Measurements from ENCODE around the gene PLPP3. TPM values are rescaled to one million over a fixed set of nuclear protein-coding genes. Genes with fewer than 3 reads are reported as not detected.

Gene PLPP3
- total RNA-seq, 2 donors from 2014 or later = 83.1 to 94.1 TPM

DNA sequence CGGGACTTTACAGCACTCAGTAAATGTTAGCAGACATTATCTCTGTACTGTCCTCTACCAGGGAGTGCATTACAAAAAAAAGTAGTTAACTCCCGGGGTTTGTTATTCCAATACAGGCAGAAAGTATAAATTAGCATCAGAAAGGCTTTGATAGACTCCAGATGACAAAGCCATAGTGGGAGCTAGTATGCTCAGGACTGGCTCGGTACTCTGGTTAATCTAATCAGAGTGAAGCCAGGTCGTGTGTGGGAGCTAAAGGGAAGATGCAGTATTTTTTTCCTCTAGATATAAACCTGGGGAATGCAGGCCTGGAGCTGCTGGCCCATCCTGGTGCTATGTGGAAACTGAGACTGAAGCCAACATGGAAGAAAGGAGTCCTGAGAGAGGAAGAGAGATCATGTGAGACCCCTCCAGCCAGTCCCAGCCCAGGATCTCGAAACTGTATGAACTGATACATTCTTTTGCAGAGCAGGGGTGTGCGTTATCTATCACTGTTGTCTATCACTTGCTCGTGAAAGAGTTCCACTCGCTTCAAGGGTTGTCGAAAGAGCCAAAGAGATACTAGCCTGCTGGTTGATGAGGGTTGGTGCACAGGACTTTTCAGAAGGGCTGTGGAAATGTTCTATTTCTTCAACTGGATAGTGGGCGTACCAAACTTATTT is 125.8 kb downstream of the PLPP3 start:
- H3K4me1 ChIP-seq = peaks cover 0 to 33% of the 10 kb centered on the region in 2 donors
- TF ChIP-seq, protein P1, sequence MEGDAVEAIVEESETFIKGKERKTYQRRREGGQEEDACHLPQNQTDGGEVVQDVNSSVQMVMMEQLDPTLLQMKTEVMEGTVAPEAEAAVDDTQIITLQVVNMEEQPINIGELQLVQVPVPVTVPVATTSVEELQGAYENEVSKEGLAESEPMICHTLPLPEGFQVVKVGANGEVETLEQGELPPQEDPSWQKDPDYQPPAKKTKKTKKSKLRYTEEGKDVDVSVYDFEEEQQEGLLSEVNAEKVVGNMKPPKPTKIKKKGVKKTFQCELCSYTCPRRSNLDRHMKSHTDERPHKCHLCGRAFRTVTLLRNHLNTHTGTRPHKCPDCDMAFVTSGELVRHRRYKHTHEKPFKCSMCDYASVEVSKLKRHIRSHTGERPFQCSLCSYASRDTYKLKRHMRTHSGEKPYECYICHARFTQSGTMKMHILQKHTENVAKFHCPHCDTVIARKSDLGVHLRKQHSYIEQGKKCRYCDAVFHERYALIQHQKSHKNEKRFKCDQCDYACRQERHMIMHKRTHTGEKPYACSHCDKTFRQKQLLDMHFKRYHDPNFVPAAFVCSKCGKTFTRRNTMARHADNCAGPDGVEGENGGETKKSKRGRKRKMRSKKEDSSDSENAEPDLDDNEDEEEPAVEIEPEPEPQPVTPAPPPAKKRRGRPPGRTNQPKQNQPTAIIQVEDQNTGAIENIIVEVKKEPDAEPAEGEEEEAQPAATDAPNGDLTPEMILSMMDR (IDR thresholded peaks at IDR 0.05) = no peak
- no peak for DNase-seq (ENCODE audit: low spot score)
- peak overlapping the region in 1 of 2 donors; percentile 11 for H3K27ac ChIP-seq
- no peaks in the 10 kb centered on the region for H3K9me3 ChIP-seq
- no peak overlapping the region for H3K4me3 ChIP-seq
- H3K36me3 ChIP-seq = no peaks in the 10 kb centered on the region
- H3K27me3 ChIP-seq = no peaks in the 10 kb centered on the region

- Histone ChIP-seq H3K4me1 (peaks cover 0 to 38% of the 10 kb centered on the region in 2 donors), H3K27ac (peak overlapping the region in 1 of 2 donors; percentile 29), H3K9me3 (no peaks in the 10 kb centered on the region), H3K4me3 (no peak overlapping the region), H3K36me3 (no peaks in the 10 kb centered on the region), H3K27me3 (no peaks in the 10 kb centered on the region)
- TF ChIP-seq, protein P1 (IDR thresholded peaks at IDR 0.05) = no peak
- DNase-seq (ENCODE audit: low spot score) = no peak
These were observed 126.3 kb downstream of the PLPP3 start for GRCh38 chr1:56453016-56453415.

DNA sequence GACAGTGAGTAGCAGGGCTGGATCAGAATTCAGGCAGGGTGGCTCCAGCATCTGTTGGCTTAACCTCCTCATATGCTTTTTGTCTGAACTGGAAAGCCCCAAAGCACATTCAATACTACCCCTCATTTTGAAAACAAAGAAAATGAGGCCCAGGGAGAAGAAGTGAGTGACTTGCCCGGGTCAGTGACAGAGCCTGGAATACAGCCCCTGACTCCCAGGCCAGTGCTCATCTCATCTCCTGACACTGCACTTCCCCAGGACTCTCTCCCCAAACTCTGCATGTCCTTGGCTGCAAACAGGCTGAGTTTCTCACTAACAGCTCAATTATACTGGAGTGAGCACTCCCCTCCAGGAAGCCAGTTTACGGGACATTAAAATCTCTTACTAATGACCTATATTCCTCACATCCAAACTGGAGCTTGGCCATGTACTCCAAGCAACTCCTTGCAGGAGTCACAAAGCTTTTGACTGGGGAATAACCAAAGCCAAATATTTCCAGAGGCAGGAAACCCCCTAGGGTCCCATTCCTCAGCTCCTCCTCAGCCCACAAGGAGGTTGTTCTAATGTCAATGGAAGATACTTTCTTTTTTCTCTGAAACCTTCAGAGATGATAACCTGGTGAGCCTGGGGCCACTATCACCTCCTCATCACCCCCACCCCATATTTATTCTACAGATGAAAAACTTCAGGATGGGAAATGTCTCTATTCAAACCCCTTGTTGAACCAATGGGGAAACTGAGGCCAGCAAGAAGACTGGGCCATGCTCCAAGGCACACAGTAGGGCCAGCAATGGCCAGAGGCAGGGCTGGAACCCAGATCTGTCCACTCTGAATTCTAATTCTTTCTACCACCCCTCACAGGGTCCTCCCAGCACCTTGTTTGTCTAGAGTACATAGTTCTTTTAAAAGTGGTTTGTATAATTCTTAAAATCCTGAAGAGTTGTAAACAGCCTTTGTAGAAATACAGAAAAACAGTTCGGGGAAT is 127.0 kb downstream of the PLPP3 start:
- Histone ChIP-seq H3K27me3 (no peaks in the 10 kb centered on the region), H3K9me3 (no peaks in the 10 kb centered on the region), H3K4me3 (no peak overlapping the region), H3K4me1 (peaks cover 0 to 45% of the 10 kb centered on the region in 2 donors), H3K27ac (peak overlapping the region in 1 of 2 donors; percentile 29), H3K36me3 (no peaks in the 10 kb centered on the region)
- no peak for DNase-seq (ENCODE audit: low spot score)
- TF ChIP-seq, protein P1 (IDR thresholded peaks at IDR 0.05) = no peak

GRCh38 chr1:56451491-56451890 is 127.9 kb downstream of the PLPP3 start:
- no peaks in the 10 kb centered on the region for H3K9me3 ChIP-seq
- no peak overlapping the region for H3K27ac ChIP-seq
- H3K4me1 ChIP-seq = peaks cover 0 to 53% of the 10 kb centered on the region in 2 donors
- no peak overlapping the region for H3K4me3 ChIP-seq
- no peaks in the 10 kb centered on the region for H3K27me3 ChIP-seq
- H3K36me3 ChIP-seq = no peaks in the 10 kb centered on the region
- TF ChIP-seq, protein P1 (IDR thresholded peaks at IDR 0.05) = no peak
- DNase-seq (ENCODE audit: low spot score) = no peak

GRCh38 chr1:56450004-56450666 is 129.2 kb downstream of the PLPP3 start:
- H3K9me3 ChIP-seq = no peaks in the 10 kb centered on the region
- no peak overlapping the region for H3K27ac ChIP-seq
- peaks cover 0 to 60% of the 10 kb centered on the region in 2 donors for H3K4me1 ChIP-seq
- TF ChIP-seq, protein P1 (IDR thresholded peaks at IDR 0.05) = no peak
- no peak overlapping the region for H3K4me3 ChIP-seq
- no peaks in the 10 kb centered on the region for H3K36me3 ChIP-seq
- no peak for DNase-seq (ENCODE audit: low spot score)
- no peaks in the 10 kb centered on the region for H3K27me3 ChIP-seq

Measured in right atrium auricular region (tissue), 2 donors.